GM19023 (cell line): ENCODE data around the gene FBXL2.
"Not testable (repeated sequence)": the region's sequence is repeated elsewhere in the genome, so short reads cannot be mapped to it uniquely, and the experiment has no call there.

Experiments
- ATAC-seq: cut with Tn5 transposase; IDR thresholded peaks from one replicate; pipeline ENCODE4 v1.9.1; 2021; ENCODE audit warnings: mild to moderate bottlenecking, moderate library complexity; ENCODE audit not compliant: unreplicated experiment

FBXL2 gene

DNA sequence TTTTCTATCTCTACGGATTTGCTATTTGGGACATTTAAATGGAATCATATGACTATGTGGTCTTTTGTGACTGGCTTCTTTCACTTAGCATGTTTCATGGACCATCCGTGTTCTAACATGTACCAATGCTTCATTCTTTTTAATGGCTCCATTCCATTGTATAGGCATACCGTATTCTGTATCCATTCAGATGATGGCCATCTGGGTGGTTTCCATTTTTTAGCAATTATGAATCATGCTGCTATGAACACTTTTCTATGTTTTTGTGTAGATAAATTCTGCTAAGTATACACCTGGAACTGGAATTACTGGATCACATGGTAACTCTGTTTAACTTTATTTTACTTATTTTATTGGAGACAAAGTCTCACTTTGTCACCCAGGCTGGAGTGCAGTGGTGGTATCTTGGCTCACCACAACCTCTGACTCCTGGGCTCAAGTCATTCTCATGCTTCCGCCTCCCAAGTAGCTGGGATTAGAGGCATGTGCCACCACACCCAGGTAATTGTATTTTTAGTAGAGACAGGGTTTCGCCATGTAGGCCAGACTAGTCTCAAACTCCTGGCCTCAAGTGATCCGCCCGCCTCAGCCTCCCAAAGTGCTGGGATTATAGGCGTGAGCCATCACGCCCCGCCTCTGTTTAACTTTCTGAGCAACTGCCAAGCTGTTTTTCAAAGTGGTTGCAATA is 149.5 kb downstream of the FBXL2 start:
- ATAC-seq, result no peak

GRCh38 chr3:33428734-33429133 is 151.5 kb downstream of the FBXL2 start:
- ATAC-seq, result no peak

DNA sequence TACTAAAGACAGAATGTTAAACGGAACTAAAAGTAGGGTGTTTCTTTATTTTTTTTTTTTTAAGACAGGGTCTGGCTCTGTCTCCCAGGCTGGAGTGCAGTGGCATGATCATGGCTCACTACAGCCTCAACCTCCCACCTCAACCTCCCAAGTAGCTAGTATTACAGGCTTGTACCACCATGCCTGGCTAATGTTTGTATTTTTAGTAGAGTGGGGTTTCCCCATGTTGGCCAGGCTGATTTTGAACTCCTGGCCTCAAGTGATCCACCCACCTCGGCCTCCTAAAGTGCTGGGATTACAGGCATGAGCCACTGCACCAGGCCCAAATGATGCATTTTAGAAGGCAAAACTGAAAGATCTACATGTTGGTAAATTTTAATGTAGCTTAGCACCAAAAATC is 152.1 kb downstream of the FBXL2 start:
- ATAC-seq, result not testable (repeated sequence)

- ATAC-seq, result no peak
Observed at GRCh38 chr3:33430061-33430460, 152.8 kb downstream of the FBXL2 start.

- ATAC-seq, result no peak
Observed at GRCh38 chr3:33430571-33430970, 153.3 kb downstream of the FBXL2 start.

DNA sequence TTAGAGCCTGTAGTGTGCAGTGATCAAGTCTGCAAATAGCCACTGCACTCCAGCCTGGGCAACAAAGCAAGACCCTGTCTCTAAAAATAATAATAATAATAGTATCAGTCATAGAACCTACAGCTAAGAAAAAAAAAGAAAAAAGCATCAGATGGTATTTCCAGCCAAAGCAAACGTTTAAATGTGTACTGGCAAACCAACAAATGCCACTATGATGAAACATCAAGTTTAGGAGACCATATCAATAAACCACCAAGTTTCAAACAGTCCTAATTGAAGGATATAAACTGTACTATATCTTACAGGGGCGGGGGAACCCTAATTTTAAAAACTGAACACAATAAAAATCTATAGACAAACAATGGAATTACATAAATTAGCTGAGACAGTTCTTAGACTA is 156.6 kb downstream of the FBXL2 start:
- ATAC-seq, result no peak
